Measurements from ENCODE around the gene WDR54. TPM values are rescaled to one million over a fixed set of nuclear protein-coding genes. Genes with fewer than 3 reads are reported as not detected.

The WDR54 gene
- total and polyA plus RNA-seq, 10 of the 15 experiments (the other 5 are each of a cell fraction or from before 2014, with no cell fraction given): 38.2 to 116 (median 89.1) TPM

DNA sequence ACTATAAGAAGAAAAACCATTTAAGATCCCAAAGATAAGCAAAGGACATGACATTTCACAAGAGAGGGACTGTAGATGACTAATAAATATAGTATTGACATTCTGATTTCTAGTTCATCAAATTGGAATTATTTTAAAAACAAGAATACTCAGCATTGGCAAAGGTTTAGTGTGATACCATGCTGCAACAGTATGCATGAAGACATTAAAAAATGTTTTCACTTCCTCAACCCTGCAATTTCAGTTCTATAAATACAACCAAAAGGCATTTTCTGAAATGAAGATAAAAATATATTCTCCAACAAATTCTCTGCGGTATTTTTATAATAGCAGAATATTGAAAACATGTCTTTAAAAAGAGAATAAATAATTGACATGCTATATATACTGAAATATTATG, 2.2 kb upstream of the WDR54 start:
- SMC1A ChIA-PET (ENCODE audit: uncharacterized antibody, unreplicated experiment): interaction anchor here (1.1 to 3.0 kb wide), 2 partner anchors 14 to 171 kb away, joined by 3 to 14 read pairs; no protein-coding TSS in a partner anchor
- H3K4me3 ChIP-seq: peak overlapping the region; percentile 49; the same call in 1 of the 2 replicates
- POLR2A ChIA-PET: interaction anchor here (0.6 to 1.8 kb wide), 2 partner anchors 35 to 49 kb away, joined by 3 to 6 read pairs; partner anchors contain the start of gene INO80B
- no peaks in the 10 kb centered on the region for H3K9me3 ChIP-seq (replicated peaks; ENCODE audit: control insufficient read depth, insufficient read depth, low read length)
- CTCF ChIA-PET: interaction anchor here (0.8 to 1.4 kb wide), 3 partner anchors 21 to 170 kb away, joined by 3 to 8 read pairs (median 6); no protein-coding TSS in a partner anchor
- H3K9ac ChIP-seq (ENCODE audit: control insufficient read depth, insufficient read depth, low read length): no peak overlapping the region; the same call in 1 of the 2 replicates
- no TSS peak for BruUV-seq (replicated peaks)
- WGBS (ENCODE audit: insufficient coverage, insufficient replicate concordance, low lambda C conversion rate, missing lambda C conversion rate): 14% methylated on average over 1 of the region's 1 CpG
- H3K27ac ChIP-seq (ENCODE audit: control insufficient read depth, insufficient read depth): peak overlapping the region; percentile 56
- ATAC-seq: no peak
- H3K36me3 ChIP-seq (ENCODE audit: control insufficient read depth in 2 of 2, insufficient read depth in 2 of 2, low read length in 1 of 2): peaks cover 0 to 4% of the 10 kb centered on the region in 2 experiments; a peak in 1 of 4 replicates
- H3K4me1 ChIP-seq (ENCODE audit: control insufficient read depth, insufficient read depth, low read length): peaks cover 42% of the 10 kb centered on the region
- intact Hi-C loops (cut with micrococcal nuclease; ENCODE audit: unreplicated experiment): no loop called here
- H2AFZ ChIP-seq (ENCODE audit: control insufficient read depth, low read depth, low read length): no peak overlapping the region
- no peaks in the 10 kb centered on the region for H4K20me1 ChIP-seq (ENCODE audit: control insufficient read depth, insufficient read depth)
- H3K79me2 ChIP-seq (ENCODE audit: control insufficient read depth, insufficient read depth, low read length): peaks cover 9% of the 10 kb centered on the region
- RAD21 ChIA-PET (ENCODE audit: unreplicated experiment): no interaction called here
- no peaks in the 10 kb centered on the region for H3K27me3 ChIP-seq (replicated peaks in 1 of 2; ENCODE audit: control insufficient read depth in 2 of 2, insufficient read depth in 2 of 2, low read length in 1 of 2)
- DNase-seq (ENCODE audit: low read depth, low spot score): no peak
- in situ Hi-C loops (cut with MboI): no loop called here
- FAIRE-seq: no peak
- H3K4me2 ChIP-seq (ENCODE audit: control insufficient read depth, insufficient read depth): peak overlapping the region; percentile 59; the same call in 1 of the 2 replicates
- TF ChIP-seq KAT2A (conservative IDR thresholded peaks at IDR 0.05; ENCODE audit: control insufficient read depth, low read depth, low read length) (no peak), HDAC6 (IDR thresholded peaks at IDR 0.05; ENCODE audit: unreplicated experiment) (no peak), SMARCA5 (IDR thresholded peaks at IDR 0.05) (no peak), BHLHE40 (IDR thresholded peaks at IDR 0.05; ENCODE audit: borderline replicate concordance in 1 of 2, low read depth in 2 of 2, low read length in 1 of 2) (no peak), EZH2 (IDR thresholded peaks at IDR 0.05; ENCODE audit: borderline replicate concordance, control insufficient read depth, low read depth, low read length) (no peak), NFXL1 (IDR thresholded peaks at IDR 0.05; ENCODE audit: borderline replicate concordance) (no peak), GABPA (IDR thresholded peaks at IDR 0.05; ENCODE audit: low read depth) (no peak), IKZF2 (IDR thresholded peaks at IDR 0.05) (no peak), MTA2 (IDR thresholded peaks at IDR 0.05; ENCODE audit: low read depth) (no peak), CREB1 (IDR thresholded peaks at IDR 0.05; ENCODE audit: low read depth) (no peak)
- TF ChIP-seq, protein P1, sequence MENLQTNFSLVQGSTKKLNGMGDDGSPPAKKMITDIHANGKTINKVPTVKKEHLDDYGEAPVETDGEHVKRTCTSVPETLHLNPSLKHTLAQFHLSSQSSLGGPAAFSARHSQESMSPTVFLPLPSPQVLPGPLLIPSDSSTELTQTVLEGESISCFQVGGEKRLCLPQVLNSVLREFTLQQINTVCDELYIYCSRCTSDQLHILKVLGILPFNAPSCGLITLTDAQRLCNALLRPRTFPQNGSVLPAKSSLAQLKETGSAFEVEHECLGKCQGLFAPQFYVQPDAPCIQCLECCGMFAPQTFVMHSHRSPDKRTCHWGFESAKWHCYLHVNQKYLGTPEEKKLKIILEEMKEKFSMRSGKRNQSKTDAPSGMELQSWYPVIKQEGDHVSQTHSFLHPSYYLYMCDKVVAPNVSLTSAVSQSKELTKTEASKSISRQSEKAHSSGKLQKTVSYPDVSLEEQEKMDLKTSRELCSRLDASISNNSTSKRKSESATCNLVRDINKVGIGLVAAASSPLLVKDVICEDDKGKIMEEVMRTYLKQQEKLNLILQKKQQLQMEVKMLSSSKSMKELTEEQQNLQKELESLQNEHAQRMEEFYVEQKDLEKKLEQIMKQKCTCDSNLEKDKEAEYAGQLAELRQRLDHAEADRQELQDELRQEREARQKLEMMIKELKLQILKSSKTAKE (IDR thresholded peaks at IDR 0.05; ENCODE audit: low read depth, poor library complexity, severe bottlenecking): no peak
- TF ChIP-seq, protein P2, sequence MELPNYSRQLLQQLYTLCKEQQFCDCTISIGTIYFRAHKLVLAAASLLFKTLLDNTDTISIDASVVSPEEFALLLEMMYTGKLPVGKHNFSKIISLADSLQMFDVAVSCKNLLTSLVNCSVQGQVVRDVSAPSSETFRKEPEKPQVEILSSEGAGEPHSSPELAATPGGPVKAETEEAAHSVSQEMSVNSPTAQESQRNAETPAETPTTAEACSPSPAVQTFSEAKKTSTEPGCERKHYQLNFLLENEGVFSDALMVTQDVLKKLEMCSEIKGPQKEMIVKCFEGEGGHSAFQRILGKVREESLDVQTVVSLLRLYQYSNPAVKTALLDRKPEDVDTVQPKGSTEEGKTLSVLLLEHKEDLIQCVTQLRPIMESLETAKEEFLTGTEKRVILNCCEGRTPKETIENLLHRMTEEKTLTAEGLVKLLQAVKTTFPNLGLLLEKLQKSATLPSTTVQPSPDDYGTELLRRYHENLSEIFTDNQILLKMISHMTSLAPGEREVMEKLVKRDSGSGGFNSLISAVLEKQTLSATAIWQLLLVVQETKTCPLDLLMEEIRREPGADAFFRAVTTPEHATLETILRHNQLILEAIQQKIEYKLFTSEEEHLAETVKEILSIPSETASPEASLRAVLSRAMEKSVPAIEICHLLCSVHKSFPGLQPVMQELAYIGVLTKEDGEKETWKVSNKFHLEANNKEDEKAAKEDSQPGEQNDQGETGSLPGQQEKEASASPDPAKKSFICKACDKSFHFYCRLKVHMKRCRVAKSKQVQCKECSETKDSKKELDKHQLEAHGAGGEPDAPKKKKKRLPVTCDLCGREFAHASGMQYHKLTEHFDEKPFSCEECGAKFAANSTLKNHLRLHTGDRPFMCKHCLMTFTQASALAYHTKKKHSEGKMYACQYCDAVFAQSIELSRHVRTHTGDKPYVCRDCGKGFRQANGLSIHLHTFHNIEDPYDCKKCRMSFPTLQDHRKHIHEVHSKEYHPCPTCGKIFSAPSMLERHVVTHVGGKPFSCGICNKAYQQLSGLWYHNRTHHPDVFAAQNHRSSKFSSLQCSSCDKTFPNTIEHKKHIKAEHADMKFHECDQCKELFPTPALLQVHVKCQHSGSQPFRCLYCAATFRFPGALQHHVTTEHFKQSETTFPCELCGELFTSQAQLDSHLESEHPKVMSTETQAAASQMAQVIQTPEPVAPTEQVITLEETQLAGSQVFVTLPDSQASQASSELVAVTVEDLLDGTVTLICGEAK (IDR thresholded peaks at IDR 0.05; ENCODE audit: borderline replicate concordance): no peak
- TF ChIP-seq, protein P3, sequence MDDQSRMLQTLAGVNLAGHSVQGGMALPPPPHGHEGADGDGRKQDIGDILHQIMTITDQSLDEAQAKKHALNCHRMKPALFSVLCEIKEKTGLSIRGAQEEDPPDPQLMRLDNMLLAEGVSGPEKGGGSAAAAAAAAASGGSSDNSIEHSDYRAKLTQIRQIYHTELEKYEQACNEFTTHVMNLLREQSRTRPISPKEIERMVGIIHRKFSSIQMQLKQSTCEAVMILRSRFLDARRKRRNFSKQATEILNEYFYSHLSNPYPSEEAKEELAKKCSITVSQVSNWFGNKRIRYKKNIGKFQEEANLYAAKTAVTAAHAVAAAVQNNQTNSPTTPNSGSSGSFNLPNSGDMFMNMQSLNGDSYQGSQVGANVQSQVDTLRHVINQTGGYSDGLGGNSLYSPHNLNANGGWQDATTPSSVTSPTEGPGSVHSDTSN (IDR thresholded peaks at IDR 0.05; ENCODE audit: insufficient replicate concordance, low read depth, low read length): no peak

Data from GM12878 (cell line).